ENCODE measurements around the gene MGST3. TPM values are rescaled to one million over a fixed set of nuclear protein-coding genes. Genes with fewer than 3 reads are reported as not detected.

MGST3 gene
- total and polyA plus RNA-seq, 2 of the 13 experiments (the other 11 are each of a cell fraction or from before 2014, with no cell fraction given): 59.7 to 61.2 TPM

DNA sequence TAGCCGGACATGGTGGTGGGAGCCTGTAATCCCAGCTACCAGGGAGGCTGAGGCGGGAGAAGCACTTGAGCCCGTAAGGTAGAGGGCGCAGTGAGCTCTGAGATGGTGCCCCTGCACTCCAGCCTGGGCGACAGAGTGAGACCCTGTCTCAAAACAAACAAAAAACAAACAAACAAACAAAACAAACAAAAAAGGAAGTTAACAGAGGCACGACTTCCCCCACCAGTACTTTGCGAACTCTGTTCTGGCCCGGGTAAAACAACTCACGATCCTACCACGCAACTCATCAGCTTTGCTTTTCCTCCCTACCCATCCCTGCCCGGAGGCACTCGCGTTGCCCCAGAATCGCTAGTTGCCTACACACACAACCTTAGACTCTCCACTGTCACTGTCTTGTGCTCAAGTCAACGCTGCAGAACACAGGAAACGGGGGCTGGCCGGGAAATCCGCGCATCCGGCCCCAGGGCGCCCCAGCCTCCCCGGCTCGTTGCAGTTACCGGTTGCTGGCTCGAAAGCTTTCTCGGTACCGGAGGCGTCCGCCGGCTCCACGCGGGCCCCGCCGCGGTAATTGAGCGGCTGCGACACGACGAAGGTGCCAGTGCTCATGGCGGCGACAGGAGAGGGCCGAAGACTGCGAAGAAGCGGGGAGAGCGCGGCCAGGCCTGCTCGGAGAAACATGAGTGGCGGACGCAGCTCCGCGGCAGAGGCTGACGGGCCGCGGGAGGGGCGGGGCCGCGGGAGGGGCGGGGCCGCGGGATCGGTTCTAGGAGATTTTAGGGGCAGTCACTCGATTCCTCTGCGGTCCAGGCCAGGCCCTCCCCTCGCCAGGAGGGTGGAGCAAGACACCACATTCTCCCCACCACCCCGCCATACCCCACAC, 67.1 kb downstream of the MGST3 start, which contains the start of gene ALDH9A1 (continued):
- no peak for TF ChIP-seq GATA4 (IDR thresholded peaks at IDR 0.05; ENCODE audit: borderline replicate concordance, low read depth)
- peak; percentile 68 for TF ChIP-seq ZNF782 (CRISPR knock-in tag; IDR thresholded peaks at IDR 0.05; ENCODE audit: borderline replicate concordance)
- peak; percentile 47; the same call in 1 of the 2 replicates for TF ChIP-seq POGZ (CRISPR knock-in tag; IDR thresholded peaks at IDR 0.05)
- TF ChIP-seq, protein P1, sequence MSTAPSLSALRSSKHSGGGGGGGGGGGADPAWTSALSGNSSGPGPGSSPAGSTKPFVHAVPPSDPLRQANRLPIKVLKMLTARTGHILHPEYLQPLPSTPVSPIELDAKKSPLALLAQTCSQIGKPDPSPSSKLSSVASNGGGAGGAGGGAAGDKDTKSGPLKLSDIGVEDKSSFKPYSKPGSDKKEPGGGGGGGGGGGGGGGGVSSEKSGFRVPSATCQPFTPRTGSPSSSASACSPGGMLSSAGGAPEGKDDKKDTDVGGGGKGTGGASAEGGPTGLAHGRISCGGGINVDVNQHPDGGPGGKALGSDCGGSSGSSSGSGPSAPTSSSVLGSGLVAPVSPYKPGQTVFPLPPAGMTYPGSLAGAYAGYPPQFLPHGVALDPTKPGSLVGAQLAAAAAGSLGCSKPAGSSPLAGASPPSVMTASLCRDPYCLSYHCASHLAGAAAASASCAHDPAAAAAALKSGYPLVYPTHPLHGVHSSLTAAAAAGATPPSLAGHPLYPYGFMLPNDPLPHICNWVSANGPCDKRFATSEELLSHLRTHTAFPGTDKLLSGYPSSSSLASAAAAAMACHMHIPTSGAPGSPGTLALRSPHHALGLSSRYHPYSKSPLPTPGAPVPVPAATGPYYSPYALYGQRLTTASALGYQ (CRISPR knock-in tag; IDR thresholded peaks at IDR 0.05): peak; percentile 65
- no peak for TF ChIP-seq SP1 (IDR thresholded peaks at IDR 0.05)
- TF ChIP-seq SP1 (CRISPR knock-in tag; IDR thresholded peaks at IDR 0.05): peak; percentile 48; the same call in 1 of the 2 replicates
- no peak for TF ChIP-seq CENPT (CRISPR knock-in tag; IDR thresholded peaks at IDR 0.05; ENCODE audit: low read depth)
- TF ChIP-seq ZMYM4 (CRISPR knock-in tag; IDR thresholded peaks at IDR 0.05): peak; percentile 65
- peak; percentile 77; the same call in 1 of the 2 replicates for TF ChIP-seq KDM5B (CRISPR knock-in tag; IDR thresholded peaks at IDR 0.05; ENCODE audit: borderline replicate concordance)
- no peak for TF ChIP-seq ZSCAN12 (CRISPR knock-in tag; IDR thresholded peaks at IDR 0.05)
- peak; percentile 53; the same call in 1 of the 2 replicates for TF ChIP-seq BATF2 (CRISPR knock-in tag; IDR thresholded peaks at IDR 0.05)
- TF ChIP-seq ESRRA (CRISPR knock-in tag; IDR thresholded peaks at IDR 0.05; ENCODE audit: low read depth): 0 out of 2 replicates have a peak, but pooled peaks have one; percentile 27
- TF ChIP-seq CC2D1A (CRISPR knock-in tag; IDR thresholded peaks at IDR 0.05): no peak
- peak in 1 of 2 experiments; percentile 78; a peak in 2 of 4 replicates for TF ChIP-seq POLR2A (IDR thresholded peaks at IDR 0.05; ENCODE audit: insufficient read depth in 1 of 2, low read depth in 2 of 2, low read length in 2 of 2)
- TF ChIP-seq ZBTB7A (CRISPR knock-in tag; IDR thresholded peaks at IDR 0.05): 0 out of 2 replicates have a peak, but pooled peaks have one; percentile 17
- TF ChIP-seq ZBTB1 (CRISPR knock-in tag; IDR thresholded peaks at IDR 0.05; ENCODE audit: borderline replicate concordance): no peak
- TF ChIP-seq, protein P2, sequence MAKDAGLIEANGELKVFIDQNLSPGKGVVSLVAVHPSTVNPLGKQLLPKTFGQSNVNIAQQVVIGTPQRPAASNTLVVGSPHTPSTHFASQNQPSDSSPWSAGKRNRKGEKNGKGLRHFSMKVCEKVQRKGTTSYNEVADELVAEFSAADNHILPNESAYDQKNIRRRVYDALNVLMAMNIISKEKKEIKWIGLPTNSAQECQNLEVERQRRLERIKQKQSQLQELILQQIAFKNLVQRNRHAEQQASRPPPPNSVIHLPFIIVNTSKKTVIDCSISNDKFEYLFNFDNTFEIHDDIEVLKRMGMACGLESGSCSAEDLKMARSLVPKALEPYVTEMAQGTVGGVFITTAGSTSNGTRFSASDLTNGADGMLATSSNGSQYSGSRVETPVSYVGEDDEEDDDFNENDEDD (CRISPR knock-in tag; IDR thresholded peaks at IDR 0.05; ENCODE audit: borderline replicate concordance): peak; percentile 67; the same call in 1 of the 2 replicates
- TF ChIP-seq TBP (CRISPR knock-in tag; IDR thresholded peaks at IDR 0.05): 0 out of 2 replicates have a peak, but pooled peaks have one; percentile 48
- TF ChIP-seq ZNF207 (IDR thresholded peaks at IDR 0.05; ENCODE audit: borderline replicate concordance): no peak
- TF ChIP-seq ZNF121 (CRISPR knock-in tag; IDR thresholded peaks at IDR 0.05): peak; percentile 49; the same call in 1 of the 2 replicates
- TF ChIP-seq RXRA (CRISPR knock-in tag; IDR thresholded peaks at IDR 0.05): peak; percentile 68; the same call in 1 of the 2 replicates
- no peak for TF ChIP-seq MBNL3 (CRISPR knock-in tag; conservative IDR thresholded peaks at IDR 0.05)
- TF ChIP-seq ZNF337 (CRISPR knock-in tag; IDR thresholded peaks at IDR 0.05; ENCODE audit: borderline replicate concordance, low read depth): no peak
- TF ChIP-seq, protein P3, sequence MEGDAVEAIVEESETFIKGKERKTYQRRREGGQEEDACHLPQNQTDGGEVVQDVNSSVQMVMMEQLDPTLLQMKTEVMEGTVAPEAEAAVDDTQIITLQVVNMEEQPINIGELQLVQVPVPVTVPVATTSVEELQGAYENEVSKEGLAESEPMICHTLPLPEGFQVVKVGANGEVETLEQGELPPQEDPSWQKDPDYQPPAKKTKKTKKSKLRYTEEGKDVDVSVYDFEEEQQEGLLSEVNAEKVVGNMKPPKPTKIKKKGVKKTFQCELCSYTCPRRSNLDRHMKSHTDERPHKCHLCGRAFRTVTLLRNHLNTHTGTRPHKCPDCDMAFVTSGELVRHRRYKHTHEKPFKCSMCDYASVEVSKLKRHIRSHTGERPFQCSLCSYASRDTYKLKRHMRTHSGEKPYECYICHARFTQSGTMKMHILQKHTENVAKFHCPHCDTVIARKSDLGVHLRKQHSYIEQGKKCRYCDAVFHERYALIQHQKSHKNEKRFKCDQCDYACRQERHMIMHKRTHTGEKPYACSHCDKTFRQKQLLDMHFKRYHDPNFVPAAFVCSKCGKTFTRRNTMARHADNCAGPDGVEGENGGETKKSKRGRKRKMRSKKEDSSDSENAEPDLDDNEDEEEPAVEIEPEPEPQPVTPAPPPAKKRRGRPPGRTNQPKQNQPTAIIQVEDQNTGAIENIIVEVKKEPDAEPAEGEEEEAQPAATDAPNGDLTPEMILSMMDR (CRISPR knock-in tag; IDR thresholded peaks at IDR 0.05): peak; percentile 74
- TF ChIP-seq ZNF205 (CRISPR knock-in tag; IDR thresholded peaks at IDR 0.05): no peak
